NOMO-1 (cell line): ENCODE results near the gene CRYBG3.

Source experiments
- DNase-seq, 2 experiments: peaks; one replicate each; lab custom pipeline; 2025; ENCODE audit not compliant: unreplicated experiment in 2 of 2; lab: John Stamatoyannopoulos, UW

The CRYBG3 gene

GRCh38 chr3:97835761-97836160 lies 13.9 kb downstream of the CRYBG3 start:
- DNase-seq, result no peak

DNA sequence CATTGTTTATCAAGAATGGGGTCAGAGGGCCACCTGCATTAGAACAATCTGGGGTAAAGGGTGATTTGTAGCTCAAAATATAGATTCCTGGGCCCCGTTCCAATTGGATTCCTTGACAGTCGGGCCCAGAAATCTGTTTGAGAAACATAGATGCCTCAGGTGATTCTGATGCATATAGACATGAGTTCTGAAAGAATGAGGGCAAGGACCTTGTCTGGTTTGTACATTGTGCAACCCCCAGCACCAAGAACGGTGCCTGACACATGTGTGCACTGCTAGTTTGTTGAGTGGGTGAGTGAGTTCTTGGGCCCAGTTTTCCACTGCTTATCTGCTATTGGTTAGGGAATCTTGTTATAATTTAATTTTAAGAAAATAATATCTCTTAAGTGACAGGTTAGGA lies 16.6 kb downstream of the CRYBG3 start:
- no peak for DNase-seq

- DNase-seq, result no peak
Measured at GRCh38 chr3:97839944-97840343, 18.1 kb downstream of the CRYBG3 start.

- DNase-seq, result no peak
Measured at GRCh38 chr3:97841304-97841703, 19.5 kb downstream of the CRYBG3 start.

- no peak for DNase-seq
Measured at GRCh38 chr3:97841956-97842355, 20.1 kb downstream of the CRYBG3 start.

- no peak for DNase-seq
Measured at GRCh38 chr3:97848779-97849178, 27.0 kb downstream of the CRYBG3 start.

GRCh38 chr3:97857401-97857800 lies 35.6 kb downstream of the CRYBG3 start:
- DNase-seq, result no peak

GRCh38 chr3:97860364-97860763 lies 38.6 kb downstream of the CRYBG3 start:
- DNase-seq, result no peak

DNA sequence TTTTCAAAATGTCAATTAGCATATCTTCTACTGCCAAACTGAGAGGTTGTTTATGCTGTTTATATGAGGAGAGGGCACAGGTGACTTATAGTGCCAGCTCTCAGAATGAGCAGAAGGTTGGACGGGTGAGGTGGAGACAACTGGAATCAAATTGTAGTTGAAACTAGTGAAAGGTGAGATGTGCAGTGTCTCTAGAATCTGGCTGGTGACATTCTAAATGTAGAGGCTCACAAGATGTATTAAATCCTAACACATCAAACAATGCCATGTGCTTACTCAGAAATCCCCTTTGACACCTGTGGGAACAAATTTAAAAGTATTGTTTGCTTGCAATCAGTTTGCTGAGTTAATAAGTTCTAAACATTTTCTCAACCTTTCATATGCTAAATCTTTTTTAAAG lies 40.8 kb downstream of the CRYBG3 start:
- no peak for DNase-seq

DNA sequence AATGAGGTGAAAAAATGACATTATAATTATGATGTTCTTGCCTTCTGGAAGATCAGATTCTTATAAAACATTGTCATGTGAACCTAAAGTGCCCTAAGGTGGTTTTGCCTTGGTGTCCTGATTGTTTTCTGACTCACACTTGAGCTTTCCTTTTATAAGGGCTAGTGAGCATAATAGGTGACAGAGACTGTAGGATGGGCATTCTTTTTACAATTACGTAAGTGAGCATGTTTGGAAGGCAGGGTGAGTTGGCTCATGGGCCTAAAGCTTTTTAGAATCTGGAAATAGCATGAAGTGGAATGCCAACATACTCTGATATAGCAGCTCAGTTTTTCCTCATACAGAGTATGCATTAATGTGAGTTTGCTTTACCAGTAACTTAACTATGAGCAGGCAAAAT lies 41.2 kb downstream of the CRYBG3 start:
- no peak for DNase-seq

DNA sequence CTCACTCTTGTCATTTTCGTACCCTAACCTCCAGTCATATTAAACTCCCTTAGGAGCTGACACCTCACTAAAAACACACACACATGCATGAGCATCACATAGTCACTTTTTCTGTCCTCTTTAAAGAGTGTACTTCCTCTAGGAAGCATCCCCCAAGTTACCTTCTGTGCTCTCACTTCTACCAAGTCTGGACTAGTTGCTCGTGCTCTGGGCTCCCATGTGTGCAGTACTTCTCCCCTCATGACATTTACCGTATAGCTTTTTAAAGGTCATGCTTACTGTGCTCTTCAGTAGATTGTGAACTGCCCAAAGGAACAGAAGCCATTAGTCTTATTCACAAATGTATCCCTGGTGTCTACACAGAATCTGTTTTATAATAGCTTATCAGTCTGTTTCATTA lies 42.0 kb downstream of the CRYBG3 start:
- DNase-seq, result no peak

GRCh38 chr3:97871186-97871585 lies 49.4 kb downstream of the CRYBG3 start:
- no peak for DNase-seq

DNA sequence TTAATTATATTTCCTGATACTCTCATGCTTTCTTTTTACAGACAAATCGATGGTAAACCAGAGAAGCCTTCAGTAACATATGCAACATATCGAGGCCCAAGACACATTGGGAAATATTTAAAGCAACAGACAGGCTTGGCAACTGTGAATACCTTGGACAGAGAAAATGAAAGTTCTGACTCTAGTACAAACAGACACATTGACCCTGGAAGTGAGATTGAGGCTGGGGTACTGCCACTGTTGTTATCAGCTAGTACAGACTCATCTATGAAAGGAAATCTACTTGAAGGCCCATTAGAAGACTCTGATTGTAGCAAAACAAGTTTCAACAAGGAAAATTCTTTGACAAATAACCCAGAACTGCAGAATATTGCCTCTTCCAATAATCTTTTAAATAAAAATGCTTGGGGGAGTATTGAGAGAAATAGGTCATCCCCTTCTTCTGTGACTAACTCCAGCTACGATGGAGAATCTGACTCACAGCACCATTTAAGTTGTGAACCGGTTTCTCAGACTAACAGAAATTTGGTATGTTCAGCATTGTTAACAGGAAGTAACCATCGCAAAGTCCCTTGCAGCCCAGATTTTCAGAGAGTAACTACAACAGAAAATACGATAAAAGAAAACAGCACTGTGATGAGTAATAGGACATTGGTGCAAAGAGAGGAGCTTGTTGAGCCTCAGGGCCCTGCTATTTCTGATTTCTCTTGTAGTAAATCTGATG lies 50.2 kb downstream of the CRYBG3 start:
- no peak for DNase-seq

GRCh38 chr3:97872525-97873042 lies 50.8 kb downstream of the CRYBG3 start:
- DNase-seq, result no peak

GRCh38 chr3:97880267-97880666 lies 58.5 kb downstream of the CRYBG3 start:
- no peak for DNase-seq

DNA sequence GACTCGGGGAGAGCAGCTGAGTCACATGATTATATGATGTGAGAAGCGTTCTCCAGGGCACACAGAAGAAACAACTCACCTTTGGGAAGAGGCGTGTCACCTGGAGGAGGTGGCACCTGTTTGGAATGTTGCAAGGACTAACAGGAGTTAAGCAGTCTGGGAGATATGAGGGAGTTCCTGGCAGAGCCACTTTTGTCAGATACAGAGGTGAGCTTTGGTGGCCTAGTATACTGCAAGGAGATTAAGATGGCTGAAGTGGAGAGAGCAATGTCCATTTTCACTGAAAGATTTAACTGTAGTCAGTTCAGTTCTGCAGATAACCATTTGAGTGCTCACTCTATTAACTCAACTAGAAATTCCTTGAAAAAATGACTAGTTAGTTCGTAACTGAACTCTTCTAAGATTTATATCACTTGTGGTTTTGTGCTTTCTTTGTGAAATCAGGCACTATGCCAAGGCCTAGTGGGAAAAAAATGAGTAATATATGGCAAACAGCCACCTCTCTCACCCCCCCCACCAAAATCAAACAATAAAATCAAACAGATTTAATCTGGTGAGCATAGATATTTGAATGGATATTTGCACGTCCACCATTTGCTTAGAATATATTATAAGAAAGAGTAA lies 61.3 kb downstream of the CRYBG3 start:
- no peak for DNase-seq

GRCh38 chr3:97883736-97884135 lies 61.9 kb downstream of the CRYBG3 start:
- DNase-seq, result no peak

GRCh38 chr3:97884586-97885123 lies 62.8 kb downstream of the CRYBG3 start:
- DNase-seq, result no peak

- DNase-seq, result no peak
Measured at GRCh38 chr3:97885931-97886824, 64.4 kb downstream of the CRYBG3 start.

DNA sequence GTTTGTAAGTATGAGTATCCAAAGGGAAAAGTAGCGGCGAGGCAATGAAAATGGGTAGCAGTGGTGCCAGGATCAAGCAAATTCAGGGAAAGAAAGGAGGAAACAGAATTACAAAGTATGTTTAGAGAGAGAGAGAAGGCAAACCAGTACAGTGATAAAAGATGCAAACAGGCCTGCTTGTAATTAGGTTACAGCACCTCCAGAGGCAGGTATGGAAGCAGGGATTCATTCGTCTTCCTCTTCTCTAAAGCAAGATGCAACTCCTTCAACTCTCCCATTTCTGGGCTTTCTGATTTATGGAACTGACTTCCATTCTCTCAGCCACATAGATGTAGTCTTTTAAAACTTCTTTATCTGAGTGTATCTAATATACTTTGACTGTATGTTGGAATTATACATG lies 68.0 kb downstream of the CRYBG3 start:
- DNase-seq, result no peak

GRCh38 chr3:97892852-97893251 lies 71.0 kb downstream of the CRYBG3 start:
- DNase-seq, result no peak
